Measurements from ENCODE around the gene NPVF.

The NPVF gene

GRCh38 chr7:25228386-25228785 lies at the start of gene NPVF:
Gene NPVF (minus strand): TSS chr7:25228486. CDS start chr7:25228439, 47 bp downstream.
- no peak for DNase-seq (ENCODE audit: low spot score)

GRCh38 chr7:25272265-25272664 lies 44.0 kb upstream of the NPVF start:
- DNase-seq (ENCODE audit: low spot score), result no peak

GRCh38 chr7:25263337-25263736 lies 35.1 kb upstream of the NPVF start:
- DNase-seq (ENCODE audit: low spot score), result no peak

GRCh38 chr7:25262586-25262985 lies 34.3 kb upstream of the NPVF start:
- no peak for DNase-seq (ENCODE audit: low spot score)

GRCh38 chr7:25261545-25262140 lies 33.4 kb upstream of the NPVF start:
- DNase-seq (ENCODE audit: low spot score), result no peak

GRCh38 chr7:25260862-25261494 lies 32.7 kb upstream of the NPVF start:
- DNase-seq (ENCODE audit: low spot score), result no peak

GRCh38 chr7:25259487-25260243 lies 31.4 kb upstream of the NPVF start:
- peak; percentile 89 for DNase-seq (ENCODE audit: low spot score)

GRCh38 chr7:25256333-25256819 lies 28.1 kb upstream of the NPVF start:
- DNase-seq (ENCODE audit: low spot score), result no peak

GRCh38 chr7:25255611-25256332 lies 27.5 kb upstream of the NPVF start:
- DNase-seq (ENCODE audit: low spot score), result no peak

- DNase-seq (ENCODE audit: low spot score), result no peak
Observed at GRCh38 chr7:25254604-25255003, 26.3 kb upstream of the NPVF start.

GRCh38 chr7:25253714-25254113 lies 25.4 kb upstream of the NPVF start:
- DNase-seq (ENCODE audit: low spot score), result no peak

GRCh38 chr7:25250386-25250785 lies 22.1 kb upstream of the NPVF start:
- DNase-seq (ENCODE audit: low spot score), result no peak

- no peak for DNase-seq (ENCODE audit: low spot score)
Observed at GRCh38 chr7:25249772-25250171, 21.5 kb upstream of the NPVF start.

GRCh38 chr7:25246306-25246705 lies 18.0 kb upstream of the NPVF start:
- no peak for DNase-seq (ENCODE audit: low spot score)

GRCh38 chr7:25244254-25245033 lies 16.2 kb upstream of the NPVF start:
- DNase-seq (ENCODE audit: low spot score), result no peak

- no peak for DNase-seq (ENCODE audit: low spot score)
Observed at GRCh38 chr7:25242678-25243077, 14.4 kb upstream of the NPVF start.

- DNase-seq (ENCODE audit: low spot score), result no peak
Observed at GRCh38 chr7:25240896-25241295, 12.6 kb upstream of the NPVF start.

GRCh38 chr7:25240340-25240739 lies 12.1 kb upstream of the NPVF start:
- no peak for DNase-seq (ENCODE audit: low spot score)

- no peak for DNase-seq (ENCODE audit: low spot score)
Observed at GRCh38 chr7:25239888-25240287, 11.6 kb upstream of the NPVF start.

- DNase-seq (ENCODE audit: low spot score), result no peak
Observed at GRCh38 chr7:25238066-25238725, 9.9 kb upstream of the NPVF start.

- DNase-seq (ENCODE audit: low spot score), result no peak
Observed at GRCh38 chr7:25235471-25235870, 7.2 kb upstream of the NPVF start.

All from Ammon's horn (tissue), 1 donor.